ENCODE measurements around the gene CTIF. TPM values are rescaled to one million over a fixed set of nuclear protein-coding genes. Genes with fewer than 3 reads are reported as not detected.

Gene CTIF
- polyA plus RNA-seq, 1 of the 3 experiments (the other 2 are of a cell fraction): 47.2 TPM

GRCh38 chr18:48705531-48705930, 166.7 kb downstream of the CTIF start:
- Histone ChIP-seq H3K27ac (ENCODE audit: low read depth in 2 of 2, low read length in 1 of 2) (no peak overlapping the region), H3K36me3 (replicated peaks in 1 of 2; ENCODE audit: control insufficient read depth in 1 of 2, insufficient read depth in 2 of 2, low read length in 1 of 2) (peaks cover 7 to 19% of the 10 kb centered on the region in 2 experiments), H4K20me1 (ENCODE audit: insufficient read depth) (peaks cover 17% of the 10 kb centered on the region; the same call in 1 of the 2 replicates), H2AFZ (ENCODE audit: low read depth) (no peak overlapping the region), H3K9me2 (no peaks in the 10 kb centered on the region), H3F3A (replicated peaks; ENCODE audit: insufficient read depth) (no peaks in the 10 kb centered on the region), H3K4me1 (ENCODE audit: control insufficient read depth in 1 of 2, insufficient read depth in 2 of 2, low read depth in 1 of 2, low read length in 1 of 2) (no peaks in the 10 kb centered on the region; a peak in 1 of 4 replicates), H3K9ac (no peak overlapping the region), H3K27me3 (ENCODE audit: insufficient read depth) (no peaks in the 10 kb centered on the region), H3K79me2 (ENCODE audit: insufficient read depth) (peaks cover 38% of the 10 kb centered on the region; the same call in 1 of the 2 replicates), H3K9me3 (no peaks in the 10 kb centered on the region), H3K4me2 (no peak overlapping the region), H3K4me3 (ENCODE audit: low read depth in 2 of 2, low read length in 1 of 2) (no peak overlapping the region)
- TF ChIP-seq, protein P1, sequence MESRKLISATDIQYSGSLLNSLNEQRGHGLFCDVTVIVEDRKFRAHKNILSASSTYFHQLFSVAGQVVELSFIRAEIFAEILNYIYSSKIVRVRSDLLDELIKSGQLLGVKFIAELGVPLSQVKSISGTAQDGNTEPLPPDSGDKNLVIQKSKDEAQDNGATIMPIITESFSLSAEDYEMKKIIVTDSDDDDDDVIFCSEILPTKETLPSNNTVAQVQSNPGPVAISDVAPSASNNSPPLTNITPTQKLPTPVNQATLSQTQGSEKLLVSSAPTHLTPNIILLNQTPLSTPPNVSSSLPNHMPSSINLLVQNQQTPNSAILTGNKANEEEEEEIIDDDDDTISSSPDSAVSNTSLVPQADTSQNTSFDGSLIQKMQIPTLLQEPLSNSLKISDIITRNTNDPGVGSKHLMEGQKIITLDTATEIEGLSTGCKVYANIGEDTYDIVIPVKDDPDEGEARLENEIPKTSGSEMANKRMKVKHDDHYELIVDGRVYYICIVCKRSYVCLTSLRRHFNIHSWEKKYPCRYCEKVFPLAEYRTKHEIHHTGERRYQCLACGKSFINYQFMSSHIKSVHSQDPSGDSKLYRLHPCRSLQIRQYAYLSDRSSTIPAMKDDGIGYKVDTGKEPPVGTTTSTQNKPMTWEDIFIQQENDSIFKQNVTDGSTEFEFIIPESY (IDR thresholded peaks at IDR 0.05; ENCODE audit: borderline replicate concordance, low read depth): no peak
- TF ChIP-seq FOXJ3 (CRISPR knock-in tag; IDR thresholded peaks at IDR 0.05): no peak
- DNase-seq: no peak
- ChIA-PET CTCF (no interaction called here), POLR2A (no interaction called here)
- WGBS (ENCODE audit: low lambda C conversion rate): 98% methylated on average over 8 of the region's 11 CpGs

GRCh38 chr18:48706731-48707130, 167.9 kb downstream of the CTIF start:
- TF ChIP-seq, protein P2, sequence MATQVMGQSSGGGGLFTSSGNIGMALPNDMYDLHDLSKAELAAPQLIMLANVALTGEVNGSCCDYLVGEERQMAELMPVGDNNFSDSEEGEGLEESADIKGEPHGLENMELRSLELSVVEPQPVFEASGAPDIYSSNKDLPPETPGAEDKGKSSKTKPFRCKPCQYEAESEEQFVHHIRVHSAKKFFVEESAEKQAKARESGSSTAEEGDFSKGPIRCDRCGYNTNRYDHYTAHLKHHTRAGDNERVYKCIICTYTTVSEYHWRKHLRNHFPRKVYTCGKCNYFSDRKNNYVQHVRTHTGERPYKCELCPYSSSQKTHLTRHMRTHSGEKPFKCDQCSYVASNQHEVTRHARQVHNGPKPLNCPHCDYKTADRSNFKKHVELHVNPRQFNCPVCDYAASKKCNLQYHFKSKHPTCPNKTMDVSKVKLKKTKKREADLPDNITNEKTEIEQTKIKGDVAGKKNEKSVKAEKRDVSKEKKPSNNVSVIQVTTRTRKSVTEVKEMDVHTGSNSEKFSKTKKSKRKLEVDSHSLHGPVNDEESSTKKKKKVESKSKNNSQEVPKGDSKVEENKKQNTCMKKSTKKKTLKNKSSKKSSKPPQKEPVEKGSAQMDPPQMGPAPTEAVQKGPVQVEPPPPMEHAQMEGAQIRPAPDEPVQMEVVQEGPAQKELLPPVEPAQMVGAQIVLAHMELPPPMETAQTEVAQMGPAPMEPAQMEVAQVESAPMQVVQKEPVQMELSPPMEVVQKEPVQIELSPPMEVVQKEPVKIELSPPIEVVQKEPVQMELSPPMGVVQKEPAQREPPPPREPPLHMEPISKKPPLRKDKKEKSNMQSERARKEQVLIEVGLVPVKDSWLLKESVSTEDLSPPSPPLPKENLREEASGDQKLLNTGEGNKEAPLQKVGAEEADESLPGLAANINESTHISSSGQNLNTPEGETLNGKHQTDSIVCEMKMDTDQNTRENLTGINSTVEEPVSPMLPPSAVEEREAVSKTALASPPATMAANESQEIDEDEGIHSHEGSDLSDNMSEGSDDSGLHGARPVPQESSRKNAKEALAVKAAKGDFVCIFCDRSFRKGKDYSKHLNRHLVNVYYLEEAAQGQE (IDR thresholded peaks at IDR 0.05; ENCODE audit: low read depth, low read length): no peak
- no peak for TF ChIP-seq MEF2A (IDR thresholded peaks at IDR 0.05; ENCODE audit: borderline replicate concordance, low read depth)
- no peak for TF ChIP-seq MAX (IDR thresholded peaks at IDR 0.05; ENCODE audit: low read depth)
- TF ChIP-seq RAD21 (IDR thresholded peaks at IDR 0.05; ENCODE audit: low read length): no peak
- no peak for TF ChIP-seq YY1 (IDR thresholded peaks at IDR 0.05; ENCODE audit: low read depth)
- no peak for TF ChIP-seq POLR2AphosphoS5 (IDR thresholded peaks at IDR 0.05; ENCODE audit: low read depth, low read length)
- no peak for TF ChIP-seq TEAD4 (IDR thresholded peaks at IDR 0.05; ENCODE audit: borderline replicate concordance, insufficient read depth)
- TF ChIP-seq NRF1 (IDR thresholded peaks at IDR 0.05; ENCODE audit: low read depth, low read length): no peak
- TF ChIP-seq RFX5 (IDR thresholded peaks at IDR 0.05; ENCODE audit: low read length): no peak
- WGBS (ENCODE audit: low lambda C conversion rate): 96% methylated on average over 5 of the region's 5 CpGs
- no peak overlapping the region for H3K4me3 ChIP-seq (ENCODE audit: low read depth in 2 of 2, low read length in 1 of 2)
- H3K9me2 ChIP-seq: no peaks in the 10 kb centered on the region
- ChIA-PET CTCF (no interaction called here), POLR2A (no interaction called here)
- no peak overlapping the region; a peak in 1 of 4 replicates for H3K27ac ChIP-seq (ENCODE audit: low read depth in 2 of 2, low read length in 1 of 2)
- no peak overlapping the region for H3K9ac ChIP-seq
- peaks cover 18% of the 10 kb centered on the region; the same call in 1 of the 2 replicates for H4K20me1 ChIP-seq (ENCODE audit: insufficient read depth)
- no peak overlapping the region for H3K4me2 ChIP-seq
- H3K79me2 ChIP-seq (ENCODE audit: insufficient read depth): peaks cover 41% of the 10 kb centered on the region; the same call in 1 of the 2 replicates
- no peaks in the 10 kb centered on the region for H3K27me3 ChIP-seq (ENCODE audit: insufficient read depth)
- H3F3A ChIP-seq (replicated peaks; ENCODE audit: insufficient read depth): no peaks in the 10 kb centered on the region
- H3K36me3 ChIP-seq (replicated peaks in 1 of 2; ENCODE audit: control insufficient read depth in 1 of 2, insufficient read depth in 2 of 2, low read length in 1 of 2): peaks cover 9 to 23% of the 10 kb centered on the region in 2 experiments
- H3K9me3 ChIP-seq: no peaks in the 10 kb centered on the region
- DNase-seq: no peak
- no peak overlapping the region for H2AFZ ChIP-seq (ENCODE audit: low read depth)
- H3K4me1 ChIP-seq (ENCODE audit: control insufficient read depth in 1 of 2, insufficient read depth in 2 of 2, low read depth in 1 of 2, low read length in 1 of 2): peaks cover 0 to 4% of the 10 kb centered on the region in 2 experiments; a peak in 1 of 4 replicates

Measured in SK-N-SH (cell line).